AG04449 (cell line): ENCODE results near the gene CHST8.

Experiments used
- CTCF ChIA-PET: fragments of 350-600 bp; formaldehyde crosslinking; extraction: SDS; loops from one replicate; lab custom pipeline; 2021; ENCODE audit warnings: antibody characterized with exemption; lab: Yijun Ruan, JAX
- POLR2A ChIA-PET: fragments of 400-600, 350-600 bp; formaldehyde crosslinking; extraction: SDS; loops from one replicate; lab custom pipeline; 2020; ENCODE audit warnings: antibody characterized with exemption, inconsistent platforms; lab: Yijun Ruan, JAX
- DNase-seq: peaks from one replicate; pipeline ENCODE4 v3.0.0-alpha.2; 2010; ENCODE audit warnings: low read depth, low spot score
- H3K4me3 ChIP-seq: 2 replicates; pipeline ENCODE4 v1.5.1; 2011; ENCODE audit warnings: low read depth, mild to moderate bottlenecking, control low read depth, low read length
- TF ChIP-seq, protein P1 (sequence below): IDR thresholded peaks from one replicate; pipeline ENCODE4 v1.5.1; 2011; ENCODE audit warnings: mild to moderate bottlenecking, moderate library complexity, low read length, control low read depth, inconsistent platforms; ENCODE audit not compliant: insufficient read depth; ENCODE audit errors: missing control alignments

CHST8 gene

DNA sequence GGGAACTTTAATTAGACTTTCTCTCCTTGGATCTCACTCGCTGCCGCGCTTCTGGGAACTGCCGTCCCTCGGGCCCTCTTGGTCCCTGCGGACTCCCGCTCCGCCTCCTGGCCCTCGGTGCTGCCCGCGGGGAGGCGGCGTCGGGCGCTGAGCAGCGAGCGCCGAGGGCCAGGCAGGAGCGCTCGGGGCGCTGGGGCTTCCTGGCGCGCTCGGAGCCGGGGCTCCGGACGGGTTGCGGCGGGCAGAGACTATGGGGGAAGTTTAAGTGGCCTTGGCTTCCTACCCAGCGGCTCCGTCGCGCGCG is 704 bp downstream of the CHST8 start:
- POLR2A ChIA-PET = no interaction called here
- no peak overlapping the region for H3K4me3 ChIP-seq
- DNase-seq = no peak
- TF ChIP-seq, protein P1, sequence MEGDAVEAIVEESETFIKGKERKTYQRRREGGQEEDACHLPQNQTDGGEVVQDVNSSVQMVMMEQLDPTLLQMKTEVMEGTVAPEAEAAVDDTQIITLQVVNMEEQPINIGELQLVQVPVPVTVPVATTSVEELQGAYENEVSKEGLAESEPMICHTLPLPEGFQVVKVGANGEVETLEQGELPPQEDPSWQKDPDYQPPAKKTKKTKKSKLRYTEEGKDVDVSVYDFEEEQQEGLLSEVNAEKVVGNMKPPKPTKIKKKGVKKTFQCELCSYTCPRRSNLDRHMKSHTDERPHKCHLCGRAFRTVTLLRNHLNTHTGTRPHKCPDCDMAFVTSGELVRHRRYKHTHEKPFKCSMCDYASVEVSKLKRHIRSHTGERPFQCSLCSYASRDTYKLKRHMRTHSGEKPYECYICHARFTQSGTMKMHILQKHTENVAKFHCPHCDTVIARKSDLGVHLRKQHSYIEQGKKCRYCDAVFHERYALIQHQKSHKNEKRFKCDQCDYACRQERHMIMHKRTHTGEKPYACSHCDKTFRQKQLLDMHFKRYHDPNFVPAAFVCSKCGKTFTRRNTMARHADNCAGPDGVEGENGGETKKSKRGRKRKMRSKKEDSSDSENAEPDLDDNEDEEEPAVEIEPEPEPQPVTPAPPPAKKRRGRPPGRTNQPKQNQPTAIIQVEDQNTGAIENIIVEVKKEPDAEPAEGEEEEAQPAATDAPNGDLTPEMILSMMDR = no peak
- CTCF ChIA-PET = no interaction called here

DNA sequence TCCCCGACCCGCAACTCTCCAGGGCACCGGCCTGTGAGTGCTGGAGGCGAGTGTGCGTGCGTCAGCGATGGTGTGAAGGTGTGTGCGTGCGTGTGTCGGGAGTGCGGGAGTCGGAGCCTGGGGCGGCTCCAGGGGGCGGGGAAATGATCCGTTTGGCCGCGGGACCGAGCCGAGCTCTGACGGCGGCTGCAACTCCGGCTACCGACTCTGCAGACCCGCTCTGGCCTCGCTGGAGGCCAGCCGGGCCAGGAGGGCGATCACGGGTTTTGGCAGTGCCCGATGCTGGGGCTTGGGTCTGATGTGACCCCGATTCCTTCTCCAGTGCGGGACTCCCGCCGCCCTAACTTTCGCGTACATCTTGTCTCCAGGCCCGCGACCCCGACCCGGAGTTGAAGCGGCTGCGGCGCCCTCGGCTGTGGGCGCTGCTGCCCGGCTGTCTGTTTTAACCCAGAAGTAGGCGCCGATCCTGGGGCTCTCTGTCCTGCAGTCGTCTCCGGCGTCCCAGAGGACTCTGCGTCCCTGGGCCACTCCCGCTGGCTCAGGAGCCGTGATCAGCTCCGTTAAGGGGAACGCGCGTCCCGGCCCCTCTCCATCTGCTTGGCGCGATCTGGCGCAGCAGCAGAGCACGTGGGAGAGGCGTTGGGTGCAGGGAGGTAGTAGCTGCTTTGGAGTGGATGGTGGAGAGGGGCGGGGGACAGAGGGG is 1.2 kb downstream of the CHST8 start:
- no peak overlapping the region for H3K4me3 ChIP-seq
- DNase-seq = no peak
- TF ChIP-seq, protein P1 = no peak
- POLR2A ChIA-PET = no interaction called here
- CTCF ChIA-PET = no interaction called here

DNA sequence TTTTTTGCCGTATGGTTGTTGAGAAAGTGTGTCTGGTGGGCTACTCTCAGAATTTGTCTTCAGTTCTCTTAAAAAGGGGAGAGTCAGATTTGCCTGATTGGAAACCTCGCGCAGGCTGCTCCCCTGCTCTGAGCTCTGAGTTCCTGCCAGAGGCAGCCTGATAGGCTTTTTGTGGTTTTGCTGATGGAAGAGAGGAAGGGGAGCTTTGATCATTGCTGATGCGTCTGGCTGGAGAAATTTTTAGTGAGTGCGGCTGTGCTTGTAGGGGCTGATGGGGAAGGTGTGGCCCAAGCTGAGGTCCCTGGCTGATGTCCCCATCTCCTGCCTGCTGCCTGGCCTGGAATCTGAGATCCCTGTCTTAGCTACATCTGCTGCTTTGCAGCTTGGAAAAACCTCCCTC is 2.8 kb downstream of the CHST8 start:
- no peak overlapping the region for H3K4me3 ChIP-seq
- no peak for DNase-seq
- CTCF ChIA-PET = no interaction called here
- POLR2A ChIA-PET = no interaction called here
- TF ChIP-seq, protein P1 = no peak

DNA sequence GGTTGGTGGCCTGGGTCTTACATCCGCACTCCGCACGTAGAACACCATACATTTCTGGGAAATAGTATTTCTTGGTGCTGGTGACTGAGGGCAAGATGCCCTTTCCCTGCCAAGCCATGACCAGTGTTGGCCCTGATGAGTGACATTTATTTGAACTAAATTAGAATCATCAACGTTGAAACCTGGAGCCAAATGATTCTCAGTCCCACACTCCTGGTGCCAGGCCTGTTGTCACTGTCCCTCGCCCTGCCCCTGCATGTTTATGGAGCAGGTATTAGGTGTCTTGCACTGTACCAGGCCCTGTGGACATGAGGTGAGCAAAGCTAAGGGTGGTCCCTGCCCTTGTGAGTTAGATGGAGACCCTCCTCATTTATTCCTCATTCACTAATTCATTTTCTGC is 5.8 kb downstream of the CHST8 start:
- DNase-seq = no peak
- no peak overlapping the region for H3K4me3 ChIP-seq
- ChIA-PET POLR2A (no interaction called here), CTCF (no interaction called here)
- TF ChIP-seq, protein P1 = no peak

DNA sequence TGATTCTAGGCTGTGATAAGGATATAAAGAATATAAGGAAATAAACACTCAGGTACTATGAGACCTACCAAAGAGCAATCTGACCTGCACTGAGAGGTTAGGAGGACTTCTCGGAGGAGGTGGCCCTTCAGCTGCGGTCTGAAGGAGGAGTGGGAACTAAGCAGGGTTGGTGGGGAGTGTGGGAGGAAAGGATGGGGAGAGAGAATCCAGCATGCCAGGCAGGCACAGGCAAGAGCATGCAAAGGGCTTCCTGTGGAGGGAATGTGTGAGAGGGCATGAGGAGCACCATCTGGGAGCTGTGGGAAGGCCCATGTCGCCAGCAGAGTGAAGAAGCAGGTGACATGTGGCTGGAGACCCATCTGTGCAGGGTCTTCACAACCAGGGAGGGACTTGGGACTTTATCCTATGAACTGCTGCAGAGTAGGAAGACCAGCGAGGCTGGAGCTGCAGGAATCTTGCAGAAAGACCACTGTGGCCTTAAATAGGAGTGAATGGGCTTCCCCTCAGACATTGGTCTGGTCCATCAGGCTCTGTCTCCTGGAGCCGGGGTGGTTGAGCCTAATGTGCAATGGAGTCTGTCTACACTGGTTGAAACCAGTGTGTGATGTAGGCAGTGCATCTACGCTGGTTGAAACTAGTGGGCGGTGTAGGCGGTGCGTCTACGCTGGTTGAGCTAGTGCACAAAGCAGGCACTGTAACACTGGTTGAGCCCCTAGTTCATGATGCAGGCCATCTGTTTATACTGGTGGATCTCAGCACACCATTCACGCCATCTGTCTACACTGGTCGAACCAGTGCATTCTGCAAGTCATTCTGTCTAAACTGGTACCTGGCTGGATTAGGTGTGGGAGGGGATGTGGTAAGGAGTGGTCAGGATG is 6.4 kb downstream of the CHST8 start:
- ChIA-PET CTCF (no interaction called here), POLR2A (no interaction called here)
- H3K4me3 ChIP-seq = no peak overlapping the region
- TF ChIP-seq, protein P1 = no peak
- DNase-seq = no peak

DNA sequence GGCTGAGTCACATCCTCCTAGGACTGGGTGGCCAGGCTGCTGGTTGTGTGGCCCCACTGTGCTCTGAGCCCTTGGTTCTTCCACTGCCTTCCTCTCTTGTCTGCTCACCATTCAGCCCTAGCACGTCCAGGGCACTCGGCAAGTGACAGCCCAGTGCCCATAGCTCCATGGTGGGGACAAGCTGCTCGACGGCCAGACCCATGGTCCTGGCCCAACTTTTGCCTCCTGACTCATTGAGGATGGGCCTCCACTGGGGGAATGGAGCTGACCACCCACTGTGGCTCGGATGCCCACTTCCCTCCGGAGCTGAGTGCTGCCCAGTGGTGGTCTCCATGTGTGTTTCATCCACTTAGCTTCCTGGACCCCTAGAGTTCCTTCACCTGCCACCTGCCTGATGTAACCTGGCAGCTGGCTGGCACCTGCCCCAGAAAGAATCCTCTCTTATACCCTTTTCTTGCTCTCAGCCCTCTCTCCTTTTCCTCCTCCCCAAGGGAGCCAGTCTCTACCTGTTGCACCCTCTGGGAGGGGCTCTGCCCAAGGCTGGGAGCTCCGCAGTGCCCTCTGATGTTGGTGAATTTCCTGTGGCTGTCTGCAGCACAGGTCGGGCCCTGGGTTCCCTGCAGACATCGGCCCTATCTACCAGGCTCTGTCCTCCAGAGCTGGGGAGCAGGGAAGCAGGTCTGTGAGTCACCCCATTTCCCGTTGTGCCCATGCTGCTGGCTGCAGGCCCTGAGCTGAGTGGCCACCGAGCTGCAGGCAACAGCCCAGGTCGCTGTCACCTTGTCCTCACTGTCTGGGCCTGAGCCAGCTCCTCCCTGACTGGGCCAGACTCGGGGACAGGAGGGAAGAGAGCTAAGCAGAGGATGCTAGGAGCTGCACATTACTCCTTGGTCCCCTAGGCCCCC is 7.4 kb downstream of the CHST8 start:
- TF ChIP-seq, protein P1 = no peak
- ChIA-PET CTCF (no interaction called here), POLR2A (no interaction called here)
- H3K4me3 ChIP-seq = no peak overlapping the region
- no peak for DNase-seq
